Neural cell (in vitro differentiated cells): Measurements from ENCODE around the gene GOLGA8F. TPM values are rescaled to one million over a fixed set of nuclear protein-coding genes. Genes with fewer than 3 reads are reported as not detected.
"Not testable (repeated sequence)": the region's sequence is repeated elsewhere in the genome, so short reads cannot be mapped to it uniquely, and the experiment has no call there.

ENCODE experiments used
- H2AFZ ChIP-seq: fragments of 200-600, 300-800 bp; sonication (generic), shearing (Covaris generic); 2 replicates; pipeline ENCODE4 v1.6.0; 2014; ENCODE audit warnings: low read depth, mild to moderate bottlenecking, antibody characterized with exemption, low read length, moderate library complexity
- H3F3A ChIP-seq: fragments of 200-600 bp; shearing (Covaris generic); 2 replicates; pipeline ENCODE4 v1.6.1; 2016; ENCODE audit warnings: mild to moderate bottlenecking, moderate library complexity, mixed read lengths, antibody characterized with exemption, low read length; ENCODE audit not compliant: insufficient read depth, poor library complexity, severe bottlenecking
- H3K27ac ChIP-seq: fragments of 200-600, 300-800 bp; sonication (generic), shearing (Covaris generic); 2 replicates; pipeline ENCODE4 v1.5.1; 2014; ENCODE audit warnings: mild to moderate bottlenecking, low read length, moderate library complexity
- H3K27me3 ChIP-seq: fragments of 300-800, 200-600 bp; sonication (generic), shearing (Covaris generic); 2 replicates; pipeline ENCODE4 v1.6.0; 2014; ENCODE audit warnings: mild to moderate bottlenecking, low read depth, low read length, moderate library complexity; ENCODE audit not compliant: insufficient read depth
- H3K36me3 ChIP-seq: fragments of 300-800, 200-600 bp; sonication (generic), shearing (Covaris generic); 2 replicates; pipeline ENCODE4 v1.5.1; 2014; ENCODE audit warnings: mild to moderate bottlenecking, antibody characterized with exemption, low read length, moderate library complexity; ENCODE audit not compliant: insufficient read depth
- H3K4me2 ChIP-seq: fragments of 300-800, 200-600 bp; sonication (generic), shearing (Covaris generic); 2 replicates; pipeline ENCODE4 v1.6.0; 2014; ENCODE audit warnings: mild to moderate bottlenecking, low read length
- H3K4me3 ChIP-seq: fragments of 300-800, 200-600 bp; sonication (generic), shearing (Covaris generic); 2 replicates; pipeline ENCODE4 v1.5.1; 2014; ENCODE audit warnings: mild to moderate bottlenecking, low read length, moderate library complexity
- H3K79me2 ChIP-seq: fragments of 200-600 bp; shearing (Covaris generic); replicated peaks from 2 replicates; pipeline ENCODE4 v1.6.0; 2014; ENCODE audit warnings: mild to moderate bottlenecking, low read length, moderate library complexity; ENCODE audit not compliant: insufficient read depth
- H3K9ac ChIP-seq: fragments of 300-800, 200-600 bp; sonication (generic), shearing (Covaris generic); 2 replicates; pipeline ENCODE4 v1.6.1; 2016; ENCODE audit warnings: mild to moderate bottlenecking, low read length, mixed read lengths
- H3K9me2 ChIP-seq: fragments of 200-600 bp; shearing (Covaris generic); 2 replicates; pipeline ENCODE4 v1.6.1; 2016; ENCODE audit warnings: mild to moderate bottlenecking, low read length, mixed read lengths; ENCODE audit not compliant: insufficient read depth
- H3K9me3 ChIP-seq: fragments of 200-600, 300-800 bp; sonication (generic), shearing (Covaris generic); 2 replicates; pipeline ENCODE4 v1.6.1; 2016; ENCODE audit warnings: mild to moderate bottlenecking, mixed run types, low read length, moderate library complexity, mixed read lengths
- H4K20me1 ChIP-seq: fragments of 200-600 bp; shearing (Covaris generic); 2 replicates; pipeline ENCODE4 v1.6.1; 2016; ENCODE audit warnings: mild to moderate bottlenecking, mixed run types; ENCODE audit not compliant: insufficient read depth
- polyA plus RNA-seq: library from polyadenylated mRNA; depleted of rRNA; stranded (reverse); fragments of >200 nt; gene quantifications from 2 replicates; pipeline ENCODE4 v1.2.3, GENCODE V29; 2014
- small RNA-seq, 3 experiments: library from RNA; depleted of rRNA; stranded (forward); fragments of <200 nt; gene quantifications; one replicate each; pipeline ENCODE3, GENCODE V24; 2012

The GOLGA8F gene
- polyA plus RNA-seq, 1 donor from 2014 or later, result not detected

- H3K9me2 ChIP-seq, H3K27ac ChIP-seq, H2AFZ ChIP-seq, H3K27me3 ChIP-seq, H4K20me1 ChIP-seq, H3K9ac ChIP-seq, H3K4me2 ChIP-seq, H3F3A ChIP-seq, H3K4me3 ChIP-seq, H3K9me3 ChIP-seq, H3K79me2 ChIP-seq, H3K36me3 ChIP-seq: not testable (repeated sequence)
These were observed 57.1 kb downstream of the GOLGA8F start for GRCh38 chr15:28435594-28435993.

Small RNAs within 50 kb of the gene (small RNA-seq; reads per million reads assigned to genes)
- gene AC091304.5 (0 reads per million in 3 experiments), gene AC091304.6 (0 reads per million in 3 experiments), gene AC091304.9 (0 reads per million in 3 experiments), gene MIR4509-2 (0 reads per million in 3 experiments), gene RN7SL238P (0 reads per million in 3 experiments)

Other genes with a start within 250 kb of the GOLGA8F start
- 47.3 and 70.2 TPM in 2 replicates for gene HERC2, start 56.5 kb upstream of the GOLGA8F start, polyA plus RNA-seq
- gene GOLGA6L24, start 20.6 kb upstream of the GOLGA8F start, polyA plus RNA-seq, result not detected in 2 replicates
- not detected in 2 replicates for gene GOLGA8G, start 154.3 kb downstream of the GOLGA8F start, polyA plus RNA-seq
- gene GOLGA6L25, start 174.9 kb downstream of the GOLGA8F start, polyA plus RNA-seq, result not detected in 2 replicates